Esophagus squamous epithelium (tissue), 5 donors: Measurements from ENCODE around the gene IBTK. TPM values are rescaled to one million over a fixed set of nuclear protein-coding genes. Genes with fewer than 3 reads are reported as not detected.

Experiments used
- DNase-seq: peaks from one replicate; lab custom pipeline; 2025; lab: John Stamatoyannopoulos, UW
- H3K27ac ChIP-seq, 4 donors: fragments of 200-600 bp; sonication (generic); one replicate each; pipeline ENCODE4 v1.5.1; 2016 to 2019; ENCODE audit warnings: mild to moderate bottlenecking in 1 of 4
- H3K27me3 ChIP-seq, 4 donors: fragments of 200-600 bp; sonication (generic); 1 replicate in 3 of 4; 2 replicates in 1 of 4; pipeline versions ENCODE4 v1.5.1 to v1.6.0; 2017 to 2021; ENCODE audit warnings: antibody characterized with exemption in 1 of 4
- H3K36me3 ChIP-seq, 3 donors: fragments of 200-600 bp; sonication (generic); one replicate each; pipeline ENCODE4 v1.5.1; 2016 to 2019
- H3K4me1 ChIP-seq, 3 donors: fragments of 200-600 bp; sonication (generic); one replicate each; pipeline ENCODE4 v1.5.1; 2017 to 2019
- H3K4me3 ChIP-seq, 4 donors: fragments of 200-600 bp; sonication (generic); 1 replicate in 3 of 4; 2 replicates in 1 of 4; pipeline ENCODE4 v1.5.1; 2016 to 2019; ENCODE audit warnings: mild to moderate bottlenecking in 2 of 4, moderate library complexity in 1 of 4
- H3K9me3 ChIP-seq, 3 donors: fragments of 200-600 bp; sonication (generic); one replicate each; pipeline ENCODE4 v1.5.1; 2016 to 2019
- CTCF ChIP-seq, 6 experiments: fragments of 450-650 bp in 4 of 6; fragments of 200-600 bp in 2 of 6; sonication (generic) in 2 of 6; IDR thresholded peaks; one replicate each; pipeline ENCODE4 v1.5.1; 2016 to 2019; ENCODE audit warnings: antibody characterized with exemption in 6 of 6, mild to moderate bottlenecking in 4 of 6, moderate library complexity in 4 of 6
- POLR2A ChIP-seq, 4 donors: fragments of 450-650 bp; IDR thresholded peaks; one replicate each; pipeline ENCODE4 v1.6.1; 2017; ENCODE audit warnings: antibody characterized with exemption in 4 of 4, mild to moderate bottlenecking in 4 of 4, moderate library complexity in 3 of 4
- WGBS, 2 donors: methylation state at CpG; one replicate each; pipeline ENCODE4 v1.1.5; 2018; 5-methylcytosine and 5-hydroxymethylcytosine counted together
- intact Hi-C: fragments of 100-400 bp; cut with DNase I; formaldehyde crosslinking; loops from one replicate; pipeline ENCODE4 v1.15.0; 2022
- total RNA-seq, 4 donors: library from RNA; depleted of rRNA; stranded (reverse); fragments of >200 nt; gene quantifications; one replicate each; pipeline ENCODE4 v1.1.0, GENCODE V29; 2016
- donor health status: DM: yes; HTN: yes; CAD: no.

The IBTK gene
- total RNA-seq, 4 donors from 2014 or later = 15.0 to 33.5 (median 27.0) TPM

- Histone ChIP-seq H3K36me3 (no peaks in the 10 kb centered on the region), H3K4me1 (peaks cover 10 to 36% (median 11%) of the 10 kb centered on the region in 3 donors), H3K9me3 (no peaks in the 10 kb centered on the region), H3K4me3 (no peak overlapping the region), H3K27me3 (no peaks in the 10 kb centered on the region), H3K27ac (peak overlapping the region in 3 of 4 donors; percentile 65 to 83 (median 73))
- no peak for TF ChIP-seq CTCF (IDR thresholded peaks at IDR 0.05)
- TF ChIP-seq POLR2A (IDR thresholded peaks at IDR 0.05) = no peak
- WGBS, 2 donors = 21 to 27% methylated on average over 5 of the region's 5 CpGs
- DNase-seq = no peak
- intact Hi-C loops = no loop called here
Measured at GRCh38 chr6:82144852-82145340, 102.6 kb downstream of the IBTK start.

- Histone ChIP-seq H3K36me3 (no peaks in the 10 kb centered on the region), H3K9me3 (no peaks in the 10 kb centered on the region), H3K27ac (peak overlapping the region; percentile 57 to 83 (median 69)), H3K27me3 (no peaks in the 10 kb centered on the region), H3K4me3 (no peak overlapping the region), H3K4me1 (peaks cover 10 to 36% (median 11%) of the 10 kb centered on the region in 3 donors)
- no peak for TF ChIP-seq CTCF (IDR thresholded peaks at IDR 0.05)
- TF ChIP-seq POLR2A (IDR thresholded peaks at IDR 0.05) = no peak
- 15 to 38% methylated on average over 8 of the region's 8 CpGs for WGBS, 2 donors
- intact Hi-C loops = no loop called here
- DNase-seq = no peak
Measured at GRCh38 chr6:82144007-82144851, 103.3 kb downstream of the IBTK start.

GRCh38 chr6:82143041-82143481 is 104.5 kb downstream of the IBTK start:
- DNase-seq = no peak
- TF ChIP-seq POLR2A (IDR thresholded peaks at IDR 0.05) = no peak
- no peak for TF ChIP-seq CTCF (IDR thresholded peaks at IDR 0.05)
- WGBS, 2 donors = 72 to 80% methylated on average over 10 of the region's 10 CpGs
- no peak overlapping the region for H3K4me3 ChIP-seq
- H3K9me3 ChIP-seq = no peaks in the 10 kb centered on the region
- H3K27me3 ChIP-seq = no peaks in the 10 kb centered on the region
- intact Hi-C loops = no loop called here
- peak overlapping the region in 2 of 4 donors; percentile 73 to 83 for H3K27ac ChIP-seq
- H3K4me1 ChIP-seq = peaks cover 10 to 36% (median 11%) of the 10 kb centered on the region in 3 donors
- H3K36me3 ChIP-seq = no peaks in the 10 kb centered on the region

- no peak for DNase-seq
- 83 to 94% methylated on average over 4 of the region's 4 CpGs for WGBS, 2 donors
- Histone ChIP-seq H3K27ac (no peak overlapping the region), H3K27me3 (no peaks in the 10 kb centered on the region), H3K4me3 (no peak overlapping the region), H3K36me3 (no peaks in the 10 kb centered on the region), H3K4me1 (peaks cover 10 to 36% (median 11%) of the 10 kb centered on the region in 3 donors), H3K9me3 (no peaks in the 10 kb centered on the region)
- intact Hi-C loops = no loop called here
- TF ChIP-seq POLR2A (IDR thresholded peaks at IDR 0.05) = no peak
Measured at GRCh38 chr6:82142524-82142923, 105.0 kb downstream of the IBTK start.

GRCh38 chr6:82138075-82138791 is 109.3 kb downstream of the IBTK start:
- WGBS, 2 donors = 75 to 85% methylated on average over 8 of the region's 8 CpGs
- Histone ChIP-seq H3K36me3 (no peaks in the 10 kb centered on the region), H3K9me3 (no peaks in the 10 kb centered on the region), H3K27ac (no peak overlapping the region), H3K27me3 (no peaks in the 10 kb centered on the region), H3K4me1 (peaks cover 0 to 5% (median 0%) of the 10 kb centered on the region in 3 donors), H3K4me3 (no peak overlapping the region)
- no peak for DNase-seq
- intact Hi-C loops = no loop called here
- TF ChIP-seq POLR2A (IDR thresholded peaks at IDR 0.05) = no peak
